Ishikawa (cell line): Measurements from ENCODE around the gene OR2J3.

Experiments
- CEBPB ChIP-seq: IDR thresholded peaks from 2 replicates; pipeline ENCODE4 v1.6.1; 2012
- CREB1 ChIP-seq: IDR thresholded peaks from 2 replicates; pipeline ENCODE4 v1.6.1; 2012; ENCODE audit warnings: low read depth
- EGR1 ChIP-seq: IDR thresholded peaks from 2 replicates; pipeline ENCODE4 v1.6.1; 2012
- EP300 ChIP-seq: IDR thresholded peaks from 2 replicates; pipeline ENCODE4 v1.6.1; 2012; ENCODE audit warnings: borderline replicate concordance
- FOXM1 ChIP-seq: IDR thresholded peaks from 2 replicates; pipeline ENCODE4 v1.6.1; 2012; ENCODE audit warnings: low read depth, borderline replicate concordance
- MAX ChIP-seq: IDR thresholded peaks from 2 replicates; pipeline ENCODE4 v1.6.1; 2012
- NFIC ChIP-seq: IDR thresholded peaks from 2 replicates; pipeline ENCODE4 v1.6.1; 2012
- RAD21 ChIP-seq: IDR thresholded peaks from 2 replicates; pipeline ENCODE4 v1.6.1; 2012; ENCODE audit warnings: low read depth
- TAF1 ChIP-seq: IDR thresholded peaks from 2 replicates; pipeline ENCODE4 v1.6.1; 2012; ENCODE audit warnings: low read depth, mild to moderate bottlenecking
- TCF12 ChIP-seq: IDR thresholded peaks from 2 replicates; pipeline ENCODE4 v1.6.1; 2012; ENCODE audit warnings: low read depth
- TEAD4 ChIP-seq: IDR thresholded peaks from 2 replicates; pipeline ENCODE4 v1.6.1; 2012
- YY1 ChIP-seq: IDR thresholded peaks from 2 replicates; pipeline ENCODE4 v1.6.1; 2012; ENCODE audit warnings: low read depth
- ZBTB7A ChIP-seq: IDR thresholded peaks from 2 replicates; pipeline ENCODE4 v1.6.1; 2012; ENCODE audit warnings: low read depth
- TF ChIP-seq, protein P1 (sequence below): IDR thresholded peaks from 2 replicates; pipeline ENCODE4 v1.6.1; 2012; ENCODE audit warnings: low read depth, mild to moderate bottlenecking
- TF ChIP-seq, protein P2 (sequence below): IDR thresholded peaks from 2 replicates; pipeline ENCODE4 v1.6.1; 2012

OR2J3 gene

DNA sequence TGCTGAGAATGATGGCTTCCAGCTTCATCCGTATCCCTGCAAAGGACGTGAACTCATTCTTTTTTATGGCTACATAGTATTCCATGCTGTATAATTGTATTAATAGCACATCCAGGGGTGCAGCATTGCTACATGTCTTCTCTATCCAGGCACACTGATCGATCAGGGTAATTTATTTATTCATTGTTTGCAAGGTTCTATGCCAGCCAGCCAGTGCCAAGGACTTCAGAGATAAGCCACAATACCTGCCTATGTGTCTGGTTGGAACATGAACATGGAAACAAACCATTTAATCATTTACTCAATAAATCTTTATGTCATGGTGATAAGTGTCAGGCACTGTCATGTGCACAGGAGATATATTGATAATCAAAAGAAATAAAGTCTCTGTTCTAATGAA, 14.9 kb upstream of the OR2J3 start:
- TF ChIP-seq EP300 (no peak), CEBPB (no peak), EGR1 (no peak), MAX (no peak), YY1 (no peak), CREB1 (no peak), TCF12 (no peak), TEAD4 (no peak), ZBTB7A (no peak), RAD21 (no peak), FOXM1 (no peak), TAF1 (no peak), NFIC (no peak)
- TF ChIP-seq, protein P1, sequence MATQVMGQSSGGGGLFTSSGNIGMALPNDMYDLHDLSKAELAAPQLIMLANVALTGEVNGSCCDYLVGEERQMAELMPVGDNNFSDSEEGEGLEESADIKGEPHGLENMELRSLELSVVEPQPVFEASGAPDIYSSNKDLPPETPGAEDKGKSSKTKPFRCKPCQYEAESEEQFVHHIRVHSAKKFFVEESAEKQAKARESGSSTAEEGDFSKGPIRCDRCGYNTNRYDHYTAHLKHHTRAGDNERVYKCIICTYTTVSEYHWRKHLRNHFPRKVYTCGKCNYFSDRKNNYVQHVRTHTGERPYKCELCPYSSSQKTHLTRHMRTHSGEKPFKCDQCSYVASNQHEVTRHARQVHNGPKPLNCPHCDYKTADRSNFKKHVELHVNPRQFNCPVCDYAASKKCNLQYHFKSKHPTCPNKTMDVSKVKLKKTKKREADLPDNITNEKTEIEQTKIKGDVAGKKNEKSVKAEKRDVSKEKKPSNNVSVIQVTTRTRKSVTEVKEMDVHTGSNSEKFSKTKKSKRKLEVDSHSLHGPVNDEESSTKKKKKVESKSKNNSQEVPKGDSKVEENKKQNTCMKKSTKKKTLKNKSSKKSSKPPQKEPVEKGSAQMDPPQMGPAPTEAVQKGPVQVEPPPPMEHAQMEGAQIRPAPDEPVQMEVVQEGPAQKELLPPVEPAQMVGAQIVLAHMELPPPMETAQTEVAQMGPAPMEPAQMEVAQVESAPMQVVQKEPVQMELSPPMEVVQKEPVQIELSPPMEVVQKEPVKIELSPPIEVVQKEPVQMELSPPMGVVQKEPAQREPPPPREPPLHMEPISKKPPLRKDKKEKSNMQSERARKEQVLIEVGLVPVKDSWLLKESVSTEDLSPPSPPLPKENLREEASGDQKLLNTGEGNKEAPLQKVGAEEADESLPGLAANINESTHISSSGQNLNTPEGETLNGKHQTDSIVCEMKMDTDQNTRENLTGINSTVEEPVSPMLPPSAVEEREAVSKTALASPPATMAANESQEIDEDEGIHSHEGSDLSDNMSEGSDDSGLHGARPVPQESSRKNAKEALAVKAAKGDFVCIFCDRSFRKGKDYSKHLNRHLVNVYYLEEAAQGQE = no peak
- TF ChIP-seq, protein P2, sequence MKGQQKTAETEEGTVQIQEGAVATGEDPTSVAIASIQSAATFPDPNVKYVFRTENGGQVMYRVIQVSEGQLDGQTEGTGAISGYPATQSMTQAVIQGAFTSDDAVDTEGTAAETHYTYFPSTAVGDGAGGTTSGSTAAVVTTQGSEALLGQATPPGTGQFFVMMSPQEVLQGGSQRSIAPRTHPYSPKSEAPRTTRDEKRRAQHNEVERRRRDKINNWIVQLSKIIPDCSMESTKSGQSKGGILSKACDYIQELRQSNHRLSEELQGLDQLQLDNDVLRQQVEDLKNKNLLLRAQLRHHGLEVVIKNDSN = no peak

- TF ChIP-seq FOXM1 = no peak
- TF ChIP-seq, protein P2 = no peak
- TF ChIP-seq EP300 = no peak
- TF ChIP-seq TAF1 = no peak
- no peak for TF ChIP-seq NFIC
- TF ChIP-seq TEAD4 = no peak
These were observed 10.1 kb upstream of the OR2J3 start for GRCh38 chr6:29097803-29098202.

- TF ChIP-seq FOXM1 (no peak), TAF1 (no peak), ZBTB7A (no peak), TCF12 (no peak), CREB1 (no peak), RAD21 (no peak), YY1 (no peak), EGR1 (no peak)
- TF ChIP-seq, protein P2 = no peak
These were observed 8.7 kb upstream of the OR2J3 start, which contains the start of gene OR2J1 for GRCh38 chr6:29099190-29099589. Gene OR2J1 (plus strand): TSS chr6:29099490. CDS start chr6:29100943, 1,453 bp downstream.

DNA sequence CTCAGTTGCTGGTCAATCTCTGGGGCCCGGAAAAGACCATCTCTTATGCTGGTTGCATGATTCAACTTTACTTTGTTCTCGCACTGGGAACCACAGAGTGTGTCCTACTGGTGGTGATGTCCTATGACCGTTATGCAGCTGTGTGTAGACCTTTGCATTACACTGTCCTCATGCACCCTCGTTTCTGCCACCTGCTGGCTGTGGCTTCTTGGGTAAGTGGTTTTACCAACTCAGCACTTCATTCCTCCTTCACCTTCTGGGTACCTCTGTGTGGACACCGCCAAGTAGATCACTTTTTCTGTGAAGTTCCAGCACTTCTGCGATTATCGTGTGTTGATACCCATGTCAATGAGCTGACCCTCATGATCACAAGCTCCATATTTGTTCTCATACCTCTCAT, 4.3 kb downstream of the OR2J3 start:
- no peak for TF ChIP-seq TCF12
- no peak for TF ChIP-seq RAD21
- no peak for TF ChIP-seq MAX
- TF ChIP-seq, protein P1 = no peak
- no peak for TF ChIP-seq NFIC
- TF ChIP-seq TAF1 = no peak
- no peak for TF ChIP-seq YY1

GRCh38 chr6:29129326-29130012, 21.6 kb downstream of the OR2J3 start:
- TF ChIP-seq ZBTB7A = no peak
- no peak for TF ChIP-seq CREB1
- TF ChIP-seq, protein P1 = no peak
- TF ChIP-seq EGR1 = no peak
- no peak for TF ChIP-seq TEAD4
- no peak for TF ChIP-seq TAF1
- TF ChIP-seq, protein P2 = no peak
- no peak for TF ChIP-seq EP300
- TF ChIP-seq CEBPB = no peak
- TF ChIP-seq FOXM1 = no peak
- TF ChIP-seq YY1 = no peak
- no peak for TF ChIP-seq RAD21
- TF ChIP-seq NFIC = no peak
